Skeletal muscle cell (primary cell): Measurements from ENCODE around the gene NAA10.
"Not testable (repeated sequence)": the region's sequence is repeated elsewhere in the genome, so short reads cannot be mapped to it uniquely, and the experiment has no call there.

Source experiments
- DNase-seq: peaks from one replicate; pipeline ENCODE4 v3.0.0-alpha.2; 2010; ENCODE audit warnings: low read depth
- H3K4me3 ChIP-seq: 2 replicates; pipeline ENCODE4 v1.5.1; 2011; ENCODE audit warnings: low read depth, mild to moderate bottlenecking, control low read depth, low read length, moderate library complexity

The NAA10 gene

GRCh38 chrX:153934762-153935325 lies at the start of gene NAA10:
TSS of gene NAA10 (minus strand) at chrX:153935037. CDS start at chrX:153934904, 133 bp downstream.
- no peak for DNase-seq
- peak within 1 kb of the TSS; percentile 62 for H3K4me3 ChIP-seq

- DNase-seq, result no peak
- no peak overlapping the region for H3K4me3 ChIP-seq
These were observed 48.5 kb upstream of the NAA10 start for GRCh38 chrX:153983321-153983801.

- no peak overlapping the region for H3K4me3 ChIP-seq
- DNase-seq, result no peak
These were observed 47.1 kb upstream of the NAA10 start for GRCh38 chrX:153981771-153982533.

GRCh38 chrX:153981231-153981630 lies 46.4 kb upstream of the NAA10 start:
- DNase-seq, result no peak
- no peak overlapping the region for H3K4me3 ChIP-seq

GRCh38 chrX:153980394-153980793 lies 45.6 kb upstream of the NAA10 start:
- H3K4me3 ChIP-seq, DNase-seq: not testable (repeated sequence)

GRCh38 chrX:153974726-153975286 lies 40.0 kb upstream of the NAA10 start:
- no peak overlapping the region for H3K4me3 ChIP-seq
- DNase-seq, result no peak

GRCh38 chrX:153974003-153974725 lies 39.3 kb upstream of the NAA10 start:
- H3K4me3 ChIP-seq, result no peak overlapping the region
- no peak for DNase-seq

GRCh38 chrX:153973127-153974002 lies 38.5 kb upstream of the NAA10 start:
- peak overlapping the region; percentile 52 for H3K4me3 ChIP-seq
- no peak for DNase-seq

GRCh38 chrX:153972368-153973126 lies 37.7 kb upstream of the NAA10 start, which contains the start of gene TMEM187:
TSS of gene TMEM187 (plus strand) at chrX:153972754. CDS start at chrX:153982063, 9,309 bp downstream.
- peak within 1 kb of the TSS; percentile 74 for H3K4me3 ChIP-seq
- DNase-seq, result no peak

GRCh38 chrX:153971450-153972367 lies 36.9 kb upstream of the NAA10 start, which contains the start of gene HCFC1:
TSS of gene HCFC1 (minus strand) at chrX:153971818. CDS start at chrX:153970840, 978 bp downstream.
- peak within 1 kb of the TSS; percentile 74 for H3K4me3 ChIP-seq
- peak; percentile 64 for DNase-seq

- peak; percentile 64 for DNase-seq
- peak overlapping the region; percentile 74 for H3K4me3 ChIP-seq
These were observed 36.2 kb upstream of the NAA10 start for GRCh38 chrX:153971124-153971449.

GRCh38 chrX:153970357-153971123 lies 35.7 kb upstream of the NAA10 start:
- DNase-seq, result peak; percentile 69
- peak overlapping the region; percentile 74 for H3K4me3 ChIP-seq

- no peak for DNase-seq
- H3K4me3 ChIP-seq, result peak overlapping the region; percentile 74
These were observed 35.1 kb upstream of the NAA10 start for GRCh38 chrX:153969904-153970356.

GRCh38 chrX:153969125-153969903 lies 34.5 kb upstream of the NAA10 start:
- no peak for DNase-seq

GRCh38 chrX:153968754-153969124 lies 33.9 kb upstream of the NAA10 start:
- DNase-seq, result no peak
- peak overlapping the region; percentile 74 for H3K4me3 ChIP-seq

More at GRCh38 chrX:153969125-153969903, 34.5 kb upstream of the NAA10 start:
- H3K4me3 ChIP-seq, result peak overlapping the region; percentile 74

GRCh38 chrX:153968255-153968654 lies 33.4 kb upstream of the NAA10 start:
- peak overlapping the region; percentile 74 for H3K4me3 ChIP-seq
- DNase-seq, result no peak
